Skeletal muscle tissue (tissue), 4 donors: ENCODE measurements around the gene KCNMA1. TPM values are rescaled to one million over a fixed set of nuclear protein-coding genes. Genes with fewer than 3 reads are reported as not detected.
A peak's percentile ranks its signal among the peaks of the same experiment; 100 is the strongest.
"Not testable (repeated sequence)": the region's sequence is repeated elsewhere in the genome, so short reads cannot be mapped to it uniquely, and the experiment has no call there.

Experiments
- H3K27ac ChIP-seq: one replicate; pipeline ENCODE4 v1.7.0; 2013; ENCODE audit warnings: mild to moderate bottlenecking, low read depth, low read length, inconsistent platforms
- H3K27me3 ChIP-seq, 3 donors: one replicate each; pipeline ENCODE4 v1.7.0; 2013; ENCODE audit warnings: low read length in 3 of 3; ENCODE audit not compliant: control insufficient read depth in 3 of 3, insufficient read depth in 3 of 3
- H3K36me3 ChIP-seq, 3 donors: one replicate each; pipeline ENCODE4 v1.7.0; 2013; ENCODE audit warnings: low read length in 3 of 3; ENCODE audit not compliant: control insufficient read depth in 3 of 3, insufficient read depth in 3 of 3
- H3K4me1 ChIP-seq, 3 donors: one replicate each; pipeline ENCODE4 v1.7.0; 2013; ENCODE audit warnings: low read length in 3 of 3, mild to moderate bottlenecking in 3 of 3; ENCODE audit not compliant: control insufficient read depth in 3 of 3, insufficient read depth in 3 of 3
- H3K4me3 ChIP-seq, 3 donors: one replicate each; pipeline ENCODE4 v1.7.0; 2013; ENCODE audit warnings: low read length in 3 of 3
- H3K9ac ChIP-seq, 3 donors: one replicate each; pipeline ENCODE4 v1.7.0; 2013; ENCODE audit warnings: low read length in 3 of 3, mild to moderate bottlenecking in 3 of 3, moderate library complexity in 2 of 3, low read depth in 1 of 3
- H3K9me3 ChIP-seq, 3 donors: one replicate each; pipeline ENCODE4 v1.7.0; 2013; ENCODE audit warnings: low read length in 3 of 3; ENCODE audit not compliant: control insufficient read depth in 3 of 3
- total RNA-seq: library from RNA; depleted of rRNA; stranded (reverse); fragments of >200 nt; gene quantifications from one replicate; pipeline ENCODE4 v1.2.3, GENCODE V29; 2014
- donor health status: Osteomylitis.

KCNMA1 gene
- 18.8 TPM for total RNA-seq

- H3K9me3 ChIP-seq = no peaks in the 10 kb centered on the region
- H3K4me3 ChIP-seq = peak within 1 kb of the TSS; percentile 75 to 91 (median 89)
- no peaks in the 10 kb centered on the region for H3K36me3 ChIP-seq
- H3K4me1 ChIP-seq = peaks cover 20 to 33% (median 23%) of the 10 kb centered on the region in 3 donors
- peaks cover 0 to 24% (median 4%) of the 10 kb centered on the region in 3 donors for H3K27me3 ChIP-seq
- H3K9ac ChIP-seq = peak within 1 kb of the TSS; percentile 66 to 83 (median 75)
- H3K27ac ChIP-seq = peak within 1 kb of the TSS; percentile 47
These were observed at the start of gene KCNMA1 for GRCh38 chr10:77637532-77638320. KCNMA1 (minus strand) TSS chr10:77637808.

GRCh38 chr10:77686650-77687417 lies 49.2 kb upstream of the KCNMA1 start:
- Histone ChIP-seq H3K36me3 (no peaks in the 10 kb centered on the region), H3K27me3 (peaks cover 0 to 14% (median 10%) of the 10 kb centered on the region in 3 donors), H3K4me3 (no peak overlapping the region), H3K9me3 (no peaks in the 10 kb centered on the region), H3K9ac (no peak overlapping the region), H3K27ac (no peak overlapping the region), H3K4me1 (no peaks in the 10 kb centered on the region)

- Histone ChIP-seq H3K9me3 (no peaks in the 10 kb centered on the region), H3K27ac (no peak overlapping the region), H3K36me3 (no peaks in the 10 kb centered on the region), H3K4me1 (no peaks in the 10 kb centered on the region), H3K4me3 (no peak overlapping the region), H3K27me3 (peaks cover 0 to 11% (median 6%) of the 10 kb centered on the region in 3 donors), H3K9ac (no peak overlapping the region)
These were observed 48.5 kb upstream of the KCNMA1 start for GRCh38 chr10:77686096-77686495.

GRCh38 chr10:77685432-77685831 lies 47.8 kb upstream of the KCNMA1 start:
- Histone ChIP-seq H3K4me1 (no peaks in the 10 kb centered on the region), H3K9ac (no peak overlapping the region), H3K27ac (no peak overlapping the region), H3K4me3 (no peak overlapping the region), H3K36me3 (no peaks in the 10 kb centered on the region), H3K27me3 (peaks cover 0 to 11% (median 6%) of the 10 kb centered on the region in 3 donors), H3K9me3 (no peaks in the 10 kb centered on the region)

- H3K4me1 ChIP-seq, H3K27ac ChIP-seq: not testable (repeated sequence)
- H3K27me3 ChIP-seq = peaks cover 0 to 12% (median 4%) of the 10 kb centered on the region in 3 donors
These were observed 45.5 kb upstream of the KCNMA1 start for GRCh38 chr10:77683088-77683432.

GRCh38 chr10:77682393-77683087 lies 44.9 kb upstream of the KCNMA1 start:
- Histone ChIP-seq H3K36me3 (no peaks in the 10 kb centered on the region), H3K9me3 (no peaks in the 10 kb centered on the region), H3K9ac (no peak overlapping the region), H3K4me3 (no peak overlapping the region), H3K27me3 (peaks cover 0 to 14% (median 0%) of the 10 kb centered on the region in 3 donors), H3K4me1 (no peaks in the 10 kb centered on the region), H3K27ac (no peak overlapping the region)

More at GRCh38 chr10:77683088-77683432, 45.5 kb upstream of the KCNMA1 start:
- H3K9ac ChIP-seq, H3K9me3 ChIP-seq, H3K4me3 ChIP-seq, H3K36me3 ChIP-seq: not testable (repeated sequence)

- Histone ChIP-seq H3K27ac (no peak overlapping the region), H3K9ac (no peak overlapping the region), H3K27me3 (peaks cover 0 to 7% (median 0%) of the 10 kb centered on the region in 3 donors), H3K9me3 (no peaks in the 10 kb centered on the region), H3K36me3 (no peaks in the 10 kb centered on the region), H3K4me3 (no peak overlapping the region), H3K4me1 (no peaks in the 10 kb centered on the region)
These were observed 44.2 kb upstream of the KCNMA1 start for GRCh38 chr10:77681839-77682238.

- no peaks in the 10 kb centered on the region for H3K36me3 ChIP-seq
These were observed 43.2 kb upstream of the KCNMA1 start for GRCh38 chr10:77680811-77681210.

GRCh38 chr10:77680065-77680464 lies 42.5 kb upstream of the KCNMA1 start:
- Histone ChIP-seq H3K4me3 (no peak overlapping the region), H3K9me3 (no peaks in the 10 kb centered on the region), H3K4me1 (no peaks in the 10 kb centered on the region), H3K27ac (no peak overlapping the region), H3K9ac (no peak overlapping the region), H3K36me3 (no peaks in the 10 kb centered on the region), H3K27me3 (peaks cover 0 to 4% (median 0%) of the 10 kb centered on the region in 3 donors)

More at GRCh38 chr10:77680811-77681210, 43.2 kb upstream of the KCNMA1 start:
- Histone ChIP-seq H3K9ac (no peak overlapping the region), H3K27ac (no peak overlapping the region), H3K9me3 (no peaks in the 10 kb centered on the region), H3K27me3 (peaks cover 0 to 4% (median 0%) of the 10 kb centered on the region in 3 donors), H3K4me1 (no peaks in the 10 kb centered on the region), H3K4me3 (no peak overlapping the region)
